Activated naive CD8-positive, alpha-beta T cell treated with anti-CD3 and anti-CD28 coated beads, Interleukin-2, amount 50 U/mL, for 16 hours (primary cell): ENCODE data around the gene HK2.
"Not testable (repeated sequence)": the region's sequence is repeated elsewhere in the genome, so short reads cannot be mapped to it uniquely, and the experiment has no call there.

Experiments
- DNase-seq: peaks from one replicate; pipeline ENCODE4 v3.0.0-alpha.2; 2020; ENCODE audit warnings: low read depth, low spot score

Gene HK2

GRCh38 chr2:74895001-74895400 is 61.1 kb downstream of the HK2 start:
- DNase-seq = no peak

- DNase-seq = no peak
These were observed 62.3 kb downstream of the HK2 start for GRCh38 chr2:74896232-74896631.

- not testable (repeated sequence) for DNase-seq
These were observed 66.3 kb downstream of the HK2 start for GRCh38 chr2:74900225-74900624.

GRCh38 chr2:74902281-74902860 is 68.4 kb downstream of the HK2 start:
- no peak for DNase-seq

GRCh38 chr2:74906395-74906794 is 72.5 kb downstream of the HK2 start:
- DNase-seq = no peak

GRCh38 chr2:74907560-74907959 is 73.6 kb downstream of the HK2 start:
- not testable (repeated sequence) for DNase-seq

- DNase-seq = no peak
These were observed 75.0 kb downstream of the HK2 start for GRCh38 chr2:74908748-74909444.

DNA sequence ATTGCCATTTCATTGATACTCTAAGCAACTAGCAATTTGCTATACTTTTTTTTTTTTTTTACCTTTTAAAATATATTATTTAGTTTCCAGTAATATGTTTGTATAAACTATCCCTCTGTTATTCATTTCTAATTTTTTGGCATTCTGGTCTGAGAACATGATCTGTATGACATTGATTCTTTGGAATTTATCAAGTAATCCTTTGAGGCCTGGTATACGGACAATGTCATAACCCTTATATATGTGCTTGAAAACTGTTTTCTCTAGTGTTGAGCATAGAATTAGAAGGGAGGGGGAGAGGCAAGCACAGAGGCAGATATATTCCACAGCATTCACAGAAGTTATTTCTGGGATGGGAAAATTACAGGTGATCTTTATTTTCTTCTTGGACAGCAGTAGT is 76.3 kb downstream of the HK2 start:
- DNase-seq = no peak

GRCh38 chr2:74911061-74911460 is 77.1 kb downstream of the HK2 start:
- no peak for DNase-seq

- no peak for DNase-seq
These were observed 81.8 kb downstream of the HK2 start for GRCh38 chr2:74915743-74916142.

DNA sequence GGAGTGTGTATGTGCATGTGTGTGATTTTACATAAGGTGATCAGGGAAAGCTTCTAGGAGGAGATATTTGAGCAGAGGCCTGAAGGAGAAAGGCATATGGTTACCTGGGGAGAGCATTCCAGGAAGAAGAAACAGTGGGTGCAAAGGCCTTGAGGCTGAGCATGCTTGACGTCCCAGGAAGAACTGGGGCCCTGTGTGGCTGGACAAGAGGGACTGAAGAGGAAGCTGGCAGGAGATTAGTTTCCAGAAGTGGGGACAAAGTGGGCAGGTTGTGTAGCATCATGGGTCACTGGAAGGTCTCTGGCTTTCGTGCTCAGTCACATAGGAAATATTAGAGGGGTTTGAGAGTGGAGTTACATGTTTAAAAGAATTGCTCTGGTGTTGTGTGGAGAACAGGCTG is 82.5 kb downstream of the HK2 start:
- no peak for DNase-seq

DNA sequence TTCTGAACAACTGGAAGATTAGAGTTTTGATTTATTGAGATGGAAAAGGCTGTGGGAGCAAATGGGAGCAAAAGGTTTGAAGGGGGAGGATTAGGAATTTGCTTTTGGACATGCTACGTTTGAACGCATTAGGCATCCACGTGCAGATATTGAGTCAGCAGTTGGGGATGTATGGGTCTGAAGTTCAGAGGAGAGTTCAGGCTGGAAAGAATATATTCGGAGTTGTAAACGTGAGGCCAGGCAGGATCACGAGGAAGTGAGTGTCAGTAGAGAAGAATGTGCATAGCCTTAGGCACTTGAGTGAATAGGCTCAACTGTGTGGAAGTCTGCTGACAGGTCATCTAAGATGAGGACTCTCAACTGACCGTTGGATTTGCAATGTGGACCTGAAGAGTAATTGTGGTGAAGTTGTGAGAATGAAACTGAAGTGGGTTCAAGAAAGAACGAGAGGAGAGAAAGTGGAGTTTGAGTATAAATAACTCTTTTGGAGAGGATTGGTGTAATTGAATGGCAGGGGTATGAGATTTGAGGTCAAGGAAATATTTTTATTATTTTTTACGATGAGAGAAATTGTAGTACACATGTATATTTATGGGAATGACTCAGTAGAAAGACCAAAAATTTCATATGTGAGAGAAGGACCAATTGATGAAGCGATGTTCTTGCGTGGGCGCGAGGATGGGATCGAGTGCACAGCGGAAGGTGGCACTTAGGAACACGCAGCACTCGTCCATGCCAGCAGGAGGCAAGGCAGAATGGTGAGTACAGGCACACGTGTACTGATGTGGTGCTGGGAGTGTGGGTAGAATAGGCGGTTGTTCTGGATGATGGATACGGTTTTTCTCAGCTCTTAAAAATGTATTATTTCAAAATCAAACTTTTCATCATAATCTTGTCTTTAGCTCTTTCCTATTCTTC is 84.0 kb downstream of the HK2 start:
- DNase-seq = no peak

DNA sequence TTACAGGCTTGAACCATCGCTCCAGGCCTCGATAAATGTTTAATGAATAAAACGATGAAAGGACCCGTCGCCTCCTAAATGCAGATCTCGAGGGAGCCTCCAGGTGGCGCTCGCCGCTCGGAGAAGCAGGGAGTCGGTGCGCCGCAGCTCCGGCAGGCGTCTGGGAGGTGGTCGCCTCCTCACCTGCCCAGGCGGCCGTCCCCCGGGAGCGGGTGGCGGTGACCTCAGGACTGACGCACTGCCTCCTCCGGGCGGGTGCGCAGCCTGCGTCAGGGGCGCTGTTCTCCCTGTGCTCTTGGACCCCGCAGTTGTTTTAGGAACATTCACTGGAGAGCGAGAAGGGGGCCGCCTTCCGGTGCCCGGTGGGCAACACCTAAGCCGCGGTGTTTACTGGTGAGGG is 85.9 kb downstream of the HK2 start:
- DNase-seq = peak; percentile 58

DNA sequence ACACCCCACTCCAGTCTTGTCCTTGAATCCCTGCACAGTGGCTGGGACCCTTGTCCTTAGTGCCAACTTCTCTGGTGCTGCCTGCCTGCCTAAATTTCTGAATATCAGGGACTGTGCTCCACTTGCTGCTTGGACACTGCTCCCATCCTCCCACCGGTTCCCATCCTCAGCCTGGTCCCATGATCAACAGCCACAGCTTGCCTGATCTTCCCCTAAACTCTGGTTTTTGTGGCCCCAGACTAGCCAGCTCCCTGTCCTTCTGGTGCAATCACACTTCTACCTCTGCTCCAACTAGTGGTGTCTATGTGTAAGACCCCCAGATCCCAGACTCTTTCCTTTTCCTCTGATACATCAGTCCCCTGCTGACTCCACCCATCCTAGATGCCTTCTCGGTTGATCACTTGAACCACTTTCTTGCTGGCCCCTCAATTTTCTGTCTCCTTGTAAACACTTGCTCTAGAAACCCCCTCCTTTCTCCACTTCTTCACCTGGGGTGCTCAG is 87.4 kb downstream of the HK2 start:
- no peak for DNase-seq

DNA sequence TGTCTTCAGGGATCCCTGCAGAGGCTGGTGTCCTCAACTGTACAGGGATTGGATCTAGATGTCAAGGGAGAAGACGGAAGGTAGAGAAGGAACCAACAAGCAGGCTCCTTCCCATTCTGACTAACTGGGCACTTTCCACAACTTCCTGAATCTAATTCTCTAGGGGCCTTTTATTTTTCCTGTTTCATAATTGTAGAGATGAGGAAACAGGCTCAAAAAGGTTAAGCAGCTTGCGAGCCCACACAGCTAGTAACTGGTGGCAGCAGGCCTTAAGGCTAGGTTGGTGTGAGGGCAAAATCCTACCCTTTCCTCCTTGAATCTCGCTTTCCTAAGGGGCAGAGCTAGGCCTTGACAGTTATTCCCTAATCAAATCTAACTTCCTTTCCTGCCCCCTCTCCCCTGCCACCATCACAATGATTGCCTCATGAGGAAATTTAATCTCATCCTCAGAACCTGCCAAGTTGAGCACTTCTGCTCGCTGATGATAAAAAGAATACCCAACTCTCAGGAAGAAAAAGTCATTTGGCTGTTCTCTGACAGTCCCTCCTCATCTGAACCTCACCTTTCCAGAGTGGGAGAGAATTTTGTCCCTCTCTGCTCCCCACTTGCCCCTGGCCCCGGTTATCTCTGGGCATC is 88.8 kb downstream of the HK2 start:
- no peak for DNase-seq

- no peak for DNase-seq
These were observed 90.7 kb downstream of the HK2 start for GRCh38 chr2:74924463-74925265.

- no peak for DNase-seq
These were observed 91.4 kb downstream of the HK2 start for GRCh38 chr2:74925361-74925786.

GRCh38 chr2:74927621-74928020 is 93.7 kb downstream of the HK2 start:
- no peak for DNase-seq

DNA sequence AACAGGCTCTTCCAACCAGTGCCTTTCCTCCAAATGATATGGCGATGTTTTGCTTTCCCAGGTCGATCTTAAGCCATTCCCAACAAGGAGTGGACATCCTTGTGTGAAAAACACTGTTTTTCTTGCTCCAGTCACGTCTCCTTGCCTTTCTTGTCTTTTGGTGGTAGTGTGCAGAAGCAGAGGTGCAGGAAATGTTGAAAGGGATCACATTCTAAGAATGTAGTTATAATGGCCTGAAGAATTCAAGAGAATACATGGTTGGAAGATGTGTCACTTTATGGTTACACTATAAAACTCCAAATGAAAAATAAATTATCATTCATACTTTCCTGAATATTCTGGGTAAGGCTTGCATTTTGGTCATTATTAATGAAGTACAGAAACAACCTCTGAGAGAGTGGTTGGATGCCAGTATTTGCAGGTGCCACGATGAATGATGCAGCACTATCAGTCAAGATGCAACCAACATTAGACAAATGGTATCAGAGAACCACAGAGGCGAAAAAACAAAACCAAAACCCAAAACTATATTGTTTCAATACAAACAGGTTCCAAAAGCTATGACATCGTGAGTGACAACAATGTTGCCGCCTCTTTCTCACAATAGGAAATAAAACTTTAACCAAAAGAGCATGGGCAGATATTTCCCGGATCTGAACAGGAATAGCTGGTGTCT is 97.0 kb downstream of the HK2 start:
- DNase-seq = no peak

DNA sequence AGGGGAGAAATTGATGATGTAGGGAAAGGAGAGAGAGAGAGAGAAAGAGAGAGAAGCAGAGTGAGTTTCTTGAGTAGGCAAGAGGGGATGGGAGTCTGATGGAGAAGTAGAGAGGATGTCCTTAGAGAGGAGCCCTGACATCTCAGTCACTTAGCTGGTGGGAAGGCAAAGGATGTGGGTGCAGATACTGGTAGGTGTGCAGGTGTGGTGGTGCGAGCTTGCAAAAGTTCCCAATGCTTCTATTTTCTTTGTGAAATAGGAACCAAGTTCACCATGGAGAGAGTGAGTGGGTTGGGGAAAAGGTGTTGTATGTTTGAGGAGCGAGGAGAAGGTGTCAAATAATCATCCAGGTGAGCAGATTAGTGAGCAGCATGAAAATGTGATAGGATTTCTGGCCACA is 98.0 kb downstream of the HK2 start:
- no peak for DNase-seq
